ENCODE measurements around the gene MYOG. TPM values are rescaled to one million over a fixed set of nuclear protein-coding genes. Genes with fewer than 3 reads are reported as not detected.

The MYOG gene
- total RNA-seq, 2 experiments from 2014 or later: not detected

DNA sequence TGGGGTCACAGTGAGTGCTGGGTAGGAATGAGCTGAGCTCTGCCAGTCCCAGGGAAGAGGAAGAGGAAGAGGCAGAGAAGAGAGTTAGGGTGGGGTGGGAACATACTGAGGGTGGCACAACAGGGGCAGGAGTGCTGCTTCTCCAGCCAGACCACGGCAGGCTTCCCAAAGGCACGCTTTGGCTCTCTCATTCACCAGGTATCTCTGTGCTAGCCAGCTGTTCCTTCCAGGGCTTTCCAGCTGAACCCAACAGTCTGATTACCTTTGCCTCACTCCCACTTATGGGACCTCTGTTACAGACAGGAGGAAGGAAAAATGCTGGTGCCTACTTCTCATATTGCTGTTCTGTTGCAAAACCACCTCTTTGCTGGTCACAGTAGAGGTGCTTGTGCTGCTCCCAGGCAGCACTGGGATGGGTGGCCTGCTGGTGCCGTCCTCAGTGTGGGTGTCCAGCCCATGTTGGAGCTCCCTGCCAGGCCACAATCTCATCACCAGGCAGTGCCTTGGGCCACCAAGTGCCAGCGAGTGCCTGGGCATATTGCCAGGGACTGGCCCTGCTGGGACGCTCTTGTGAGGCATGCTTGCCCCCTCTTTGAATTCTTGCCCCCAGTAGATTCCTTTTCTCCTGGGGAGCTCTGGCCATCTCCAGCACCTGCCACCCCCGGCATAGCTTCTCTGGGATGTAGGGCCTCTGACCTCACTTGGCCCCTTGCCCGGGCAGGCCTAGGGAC, 43.9 kb upstream of the MYOG start:
- ChIA-PET CTCF (interaction anchor here (1.0 to 3.1 kb wide), 3 partner anchors 21 to 90 kb away, joined by 3 to 8 read pairs (median 4); no protein-coding TSS in a partner anchor), POLR2A (interaction anchor here (0.6 kb wide), 2 partner anchors 347 to 552 kb away, joined by 3 to 4 read pairs; no protein-coding TSS in a partner anchor)
- TF ChIP-seq CTCF (IDR thresholded peaks at IDR 0.05): no peak
- no peak overlapping the region for H3K27ac Mint-ChIP-seq
- peaks cover 4% of the 10 kb centered on the region for H3K4me1 Mint-ChIP-seq (ENCODE audit: low read depth)
- ATAC-seq (no peak), DNase-seq (no peak)
- H3K27me3 Mint-ChIP-seq: peaks cover 30% of the 10 kb centered on the region
- intact Hi-C loops (cut with micrococcal nuclease): no loop called here
- no peaks in the 10 kb centered on the region for H3K36me3 Mint-ChIP-seq (ENCODE audit: low read depth)
- H3K9me3 Mint-ChIP-seq: no peaks in the 10 kb centered on the region
- H3K4me3 Mint-ChIP-seq: no peak overlapping the region

DNA sequence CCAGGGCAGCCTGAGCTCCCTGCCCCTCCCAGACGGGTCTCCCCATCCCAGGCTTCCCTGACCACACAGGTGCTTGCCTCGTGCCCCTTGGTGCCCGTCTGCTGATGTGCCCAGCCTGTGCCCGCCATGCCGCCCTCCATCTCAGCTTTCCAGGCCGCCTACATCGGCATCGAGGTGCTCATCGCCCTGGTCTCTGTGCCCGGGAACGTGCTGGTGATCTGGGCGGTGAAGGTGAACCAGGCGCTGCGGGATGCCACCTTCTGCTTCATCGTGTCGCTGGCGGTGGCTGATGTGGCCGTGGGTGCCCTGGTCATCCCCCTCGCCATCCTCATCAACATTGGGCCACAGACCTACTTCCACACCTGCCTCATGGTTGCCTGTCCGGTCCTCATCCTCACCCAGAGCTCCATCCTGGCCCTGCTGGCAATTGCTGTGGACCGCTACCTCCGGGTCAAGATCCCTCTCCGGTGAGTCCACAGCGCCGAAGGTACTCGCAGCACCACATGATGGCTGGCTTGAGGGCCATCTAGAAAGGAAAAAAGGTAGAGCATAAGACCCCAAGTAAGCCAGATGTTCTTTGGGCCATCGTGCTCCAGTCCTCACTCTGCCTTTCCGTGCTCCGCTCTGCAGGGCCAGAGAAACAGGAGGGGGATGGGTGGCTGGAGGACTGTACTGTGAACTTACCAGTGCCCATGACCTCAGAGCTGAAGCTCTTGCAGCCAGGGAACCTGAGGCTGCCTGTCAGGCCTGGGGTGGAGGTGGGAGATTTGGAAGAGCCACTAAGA, 43.1 kb upstream of the MYOG start:
- Mint-ChIP-seq H3K4me3 (no peak overlapping the region), H3K27ac (no peak overlapping the region), H3K36me3 (ENCODE audit: low read depth) (no peaks in the 10 kb centered on the region), H3K9me3 (no peaks in the 10 kb centered on the region), H3K27me3 (peaks cover 31% of the 10 kb centered on the region), H3K4me1 (ENCODE audit: low read depth) (peaks cover 4% of the 10 kb centered on the region)
- ChIA-PET CTCF (interaction anchor here (1.1 to 3.1 kb wide), 4 partner anchors 11 to 89 kb away, joined by 3 to 8 read pairs (median 6); no protein-coding TSS in a partner anchor), POLR2A (interaction anchor here (0.6 to 1.9 kb wide), 2 partner anchors 10 to 348 kb away, joined by 4 to 9 read pairs; no protein-coding TSS in a partner anchor)
- intact Hi-C loops (cut with micrococcal nuclease): no loop called here
- TF ChIP-seq CTCF (IDR thresholded peaks at IDR 0.05): no peak
- no peak for DNase-seq
- ATAC-seq: no peak

DNA sequence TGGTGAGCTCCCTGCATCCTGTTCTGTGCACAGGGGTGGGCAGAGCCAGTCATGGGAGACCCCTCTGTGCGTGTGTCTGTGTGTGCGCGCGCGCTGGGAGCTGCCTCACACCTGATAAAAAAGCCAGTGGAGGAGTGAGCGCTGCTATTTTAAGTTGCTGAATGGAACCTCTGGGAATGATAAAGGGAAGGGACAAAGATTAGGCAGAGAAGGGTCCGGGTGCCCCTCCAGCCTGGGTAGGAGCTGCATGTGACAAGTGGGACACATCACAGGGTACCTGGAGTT, 42.6 kb upstream of the MYOG start:
- POLR2A ChIA-PET: interaction anchor here (1.9 kb wide), 1 partner anchor 10 kb away, joined by 9 read pairs; no protein-coding TSS in a partner anchor
- intact Hi-C loops (cut with micrococcal nuclease): no loop called here
- no peak for TF ChIP-seq CTCF (IDR thresholded peaks at IDR 0.05)
- DNase-seq: no peak
- peaks cover 35% of the 10 kb centered on the region for H3K27me3 Mint-ChIP-seq
- H3K36me3 Mint-ChIP-seq (ENCODE audit: low read depth): no peaks in the 10 kb centered on the region
- H3K9me3 Mint-ChIP-seq: no peaks in the 10 kb centered on the region
- peaks cover 4% of the 10 kb centered on the region for H3K4me1 Mint-ChIP-seq (ENCODE audit: low read depth)
- no peak overlapping the region for H3K27ac Mint-ChIP-seq
- CTCF ChIA-PET: interaction anchor here (1.1 to 3.1 kb wide), 3 partner anchors 11 to 89 kb away, joined by 4 to 8 read pairs (median 8); no protein-coding TSS in a partner anchor
- H3K4me3 Mint-ChIP-seq: no peak overlapping the region
- ATAC-seq: no peak

DNA sequence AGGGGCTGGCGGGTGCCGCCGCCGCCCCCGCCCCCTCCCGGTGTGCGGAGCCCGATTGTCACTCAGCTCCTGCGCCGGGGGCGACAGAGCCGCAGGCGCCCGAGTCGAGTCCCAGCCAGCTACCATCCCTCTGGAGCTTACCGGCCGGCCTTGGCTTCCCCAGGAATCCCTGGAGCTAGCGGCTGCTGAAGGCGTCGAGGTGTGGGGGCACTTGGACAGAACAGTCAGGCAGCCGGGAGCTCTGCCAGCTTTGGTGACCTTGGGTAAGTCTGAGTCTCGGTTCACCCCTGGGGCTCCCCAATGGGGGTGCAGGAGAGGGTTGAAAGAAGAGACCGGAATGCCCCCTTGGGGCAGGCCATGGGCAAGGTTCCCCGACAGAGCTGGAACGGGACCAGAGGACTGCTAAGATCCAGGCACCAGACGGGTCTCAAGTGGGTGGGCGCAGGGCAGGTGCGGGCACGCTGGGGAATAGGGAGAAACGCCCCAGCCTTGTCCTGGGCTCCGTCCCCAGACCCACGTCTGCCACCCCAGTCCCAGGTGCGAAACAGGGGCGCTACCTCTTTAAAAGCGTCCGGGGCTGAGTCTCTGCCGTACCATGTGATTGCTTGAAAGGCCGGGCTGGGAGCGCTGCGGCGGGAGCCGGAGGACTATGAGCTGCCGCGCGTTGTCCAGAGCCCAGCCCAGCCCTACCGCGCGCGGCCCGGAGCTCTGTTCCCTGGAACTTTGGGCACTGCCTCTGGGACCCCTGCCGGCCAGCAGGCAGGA, 42.0 kb upstream of the MYOG start, which contains the start of gene ADORA1:
TSS of gene ADORA1 (plus strand) at position 61 of the 765 bp plus-strand sequence. CDS start 1,116 bp downstream, outside the sequence.
- TF ChIP-seq CTCF (IDR thresholded peaks at IDR 0.05): no peak
- Mint-ChIP-seq H3K9me3 (no peaks in the 10 kb centered on the region), H3K4me1 (ENCODE audit: low read depth) (peaks cover 4% of the 10 kb centered on the region), H3K4me3 (no peak within 1 kb of the TSS), H3K27me3 (peaks cover 35% of the 10 kb centered on the region), H3K36me3 (ENCODE audit: low read depth) (no peaks in the 10 kb centered on the region), H3K27ac (no peak within 1 kb of the TSS)
- DNase-seq (peak; percentile 15), ATAC-seq (peak; percentile 51)
- ChIA-PET POLR2A (interaction anchor here (1.9 kb wide), 1 partner anchor 9 kb away, joined by 9 read pairs; no protein-coding TSS in a partner anchor), CTCF (interaction anchor here (0.6 to 3.1 kb wide), 5 partner anchors 10 to 1062 kb away, joined by 3 to 8 read pairs (median 6); no protein-coding TSS in a partner anchor)
- intact Hi-C loops (cut with micrococcal nuclease): no loop called here
